Measurements from ENCODE around the gene RASSF7.
A peak's percentile ranks its signal among the peaks of the same experiment; 100 is the strongest.

Gene RASSF7

DNA sequence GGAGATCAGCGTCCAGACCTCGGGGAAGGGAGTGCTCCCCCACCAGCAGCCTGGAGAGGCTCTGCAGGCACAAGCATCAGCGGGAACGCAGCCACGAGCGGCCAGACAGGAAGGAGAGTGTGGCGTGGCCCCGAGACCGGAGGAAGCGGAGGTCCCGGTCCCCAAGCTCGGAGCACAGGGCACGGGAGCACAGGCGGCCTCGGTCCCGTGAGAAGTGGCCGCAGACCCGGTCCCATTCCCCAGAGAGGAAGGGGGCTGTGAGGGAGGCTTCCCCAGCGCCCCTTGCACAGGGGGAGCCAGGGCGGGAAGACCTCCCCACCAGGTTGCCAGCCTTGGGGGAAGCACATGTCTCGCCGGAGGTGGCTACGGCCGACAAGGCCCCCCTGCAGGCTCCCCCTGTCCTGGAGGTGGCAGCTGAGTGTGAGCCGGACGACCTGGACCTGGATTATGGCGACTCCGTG, 48.1 kb downstream of the RASSF7 start:
- in situ Hi-C loops (cut with MboI; ENCODE audit: low sequenced_read_pairs, unreplicated experiment), result no loop called here
- no peak for TF ChIP-seq CTCF (IDR thresholded peaks at IDR 0.05; ENCODE audit: borderline replicate concordance, control extremely low read depth, extremely low read depth, insufficient read depth, missing control alignments)
- DNase-seq (ENCODE audit: low spot score), result no peak

- in situ Hi-C loops (cut with MboI; ENCODE audit: low sequenced_read_pairs, unreplicated experiment), result no loop called here
- DNase-seq (ENCODE audit: low spot score), result no peak
- TF ChIP-seq CTCF (IDR thresholded peaks at IDR 0.05; ENCODE audit: borderline replicate concordance, control extremely low read depth, extremely low read depth, insufficient read depth, missing control alignments), result no peak
Measured at GRCh38 chr11:609341-609811, 48.6 kb downstream of the RASSF7 start.

DNA sequence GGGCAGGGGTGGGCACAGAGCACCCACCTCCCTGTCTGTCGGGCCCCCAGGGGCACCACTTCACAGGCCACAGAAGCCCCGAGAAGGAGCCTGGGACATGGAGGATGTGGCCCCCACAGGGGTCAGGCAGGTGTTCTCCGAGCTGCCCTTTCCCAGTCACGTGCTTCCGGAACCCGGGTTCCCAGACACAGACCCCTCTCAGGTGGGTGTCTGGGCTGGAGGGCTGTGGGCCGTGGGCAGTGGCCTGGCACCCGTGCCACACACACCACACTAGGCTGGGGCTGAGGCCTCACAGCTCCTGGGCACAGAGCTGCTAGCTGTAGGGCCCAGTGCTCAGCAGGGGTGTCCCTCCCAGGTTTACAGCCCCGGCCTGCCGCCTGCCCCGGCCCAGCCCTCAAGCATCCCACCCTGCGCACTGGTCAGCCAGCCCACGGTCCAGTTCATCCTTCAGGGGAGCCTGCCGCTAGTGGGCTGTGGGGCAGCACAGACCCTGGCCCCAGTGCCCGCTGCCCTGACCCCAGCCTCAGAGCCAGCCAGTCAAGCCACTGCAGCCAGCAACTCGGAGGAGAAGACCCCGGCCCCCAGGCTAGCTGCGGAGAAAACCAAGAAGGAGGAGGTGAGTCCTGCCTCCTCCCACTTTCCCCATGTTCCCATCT, 49.5 kb downstream of the RASSF7 start:
- in situ Hi-C loops (cut with MboI; ENCODE audit: low sequenced_read_pairs, unreplicated experiment), result no loop called here
- DNase-seq (ENCODE audit: low spot score), result no peak
- TF ChIP-seq CTCF (IDR thresholded peaks at IDR 0.05; ENCODE audit: borderline replicate concordance, control extremely low read depth, extremely low read depth, insufficient read depth, missing control alignments), result no peak

DNA sequence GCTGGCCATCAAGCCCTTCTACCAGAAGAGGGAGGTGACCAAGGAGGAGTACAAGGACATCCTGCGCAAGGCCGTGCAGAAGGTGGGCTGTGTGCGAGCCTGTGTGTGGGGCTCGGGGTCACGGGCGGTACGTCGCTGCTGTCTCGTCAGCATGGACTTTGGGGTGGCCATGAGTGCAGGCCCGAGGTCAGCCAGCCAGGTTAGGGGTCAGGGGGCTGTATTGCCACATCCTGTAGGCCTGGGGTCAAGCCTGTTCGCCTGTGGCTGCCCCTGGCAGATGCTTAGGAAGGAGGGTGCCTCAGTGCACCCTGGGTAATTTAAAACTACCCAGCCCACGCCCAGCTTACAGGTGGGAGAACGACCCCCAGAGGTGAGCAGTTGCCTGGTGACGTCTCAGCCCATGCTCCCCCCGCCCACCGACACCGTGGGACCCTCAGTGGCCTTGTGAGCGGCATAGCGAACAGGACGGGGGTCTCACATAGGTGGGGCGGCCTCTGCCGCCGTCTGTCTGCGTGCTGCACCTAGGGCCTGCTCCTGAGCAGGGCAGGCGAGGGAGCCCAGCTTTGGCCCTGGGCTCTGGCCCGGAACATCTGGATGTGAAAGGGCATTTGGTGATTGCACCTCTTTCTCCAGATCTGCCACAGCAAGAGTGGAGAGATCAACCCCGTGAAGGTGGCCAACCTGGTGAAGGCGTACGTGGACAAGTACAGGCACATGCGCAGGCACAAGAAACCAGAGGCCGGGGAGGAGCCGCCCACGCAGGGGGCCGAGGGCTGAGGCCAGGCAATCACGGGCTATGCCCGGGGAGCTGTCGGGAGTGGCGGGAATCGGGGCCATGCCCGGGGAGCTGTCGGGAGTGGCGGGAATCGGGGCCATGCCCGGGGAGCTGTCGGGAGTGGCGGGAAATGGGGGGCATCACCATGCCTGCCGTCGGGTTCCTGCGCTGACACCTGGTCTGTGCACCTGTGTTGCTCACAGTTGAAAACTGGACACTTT, 50.5 kb downstream of the RASSF7 start:
- no peak for TF ChIP-seq CTCF (IDR thresholded peaks at IDR 0.05; ENCODE audit: borderline replicate concordance, control extremely low read depth, extremely low read depth, insufficient read depth, missing control alignments)
- DNase-seq (ENCODE audit: low spot score), result no peak
- in situ Hi-C loops (cut with MboI; ENCODE audit: low sequenced_read_pairs, unreplicated experiment), result no loop called here

- TF ChIP-seq CTCF (IDR thresholded peaks at IDR 0.05; ENCODE audit: borderline replicate concordance, control extremely low read depth, extremely low read depth, insufficient read depth, missing control alignments), result peak; percentile 17
- DNase-seq (ENCODE audit: low spot score), result no peak
- in situ Hi-C loops (cut with MboI; ENCODE audit: low sequenced_read_pairs, unreplicated experiment), result no loop called here
Measured at GRCh38 chr11:612201-612960, 51.6 kb downstream of the RASSF7 start.

DNA sequence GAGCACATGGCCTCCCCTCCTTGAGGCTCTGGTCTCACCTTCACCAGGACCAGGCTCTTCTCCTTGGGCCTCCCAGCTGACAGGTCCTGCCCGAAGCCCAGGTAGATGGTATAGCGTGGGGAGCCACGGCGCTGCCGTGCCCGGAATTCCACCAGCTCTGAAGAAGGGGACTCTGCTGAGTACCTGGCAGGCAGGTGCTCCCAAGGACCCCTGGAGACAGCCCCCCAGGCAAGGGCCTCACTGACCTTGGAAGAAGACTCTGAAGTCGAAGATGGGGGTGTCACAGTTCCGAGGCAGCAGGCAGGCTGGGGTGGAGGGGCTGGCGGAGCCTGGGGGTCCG, 52.2 kb downstream of the RASSF7 start:
- in situ Hi-C loops (cut with MboI; ENCODE audit: low sequenced_read_pairs, unreplicated experiment), result no loop called here
- no peak for TF ChIP-seq CTCF (IDR thresholded peaks at IDR 0.05; ENCODE audit: borderline replicate concordance, control extremely low read depth, extremely low read depth, insufficient read depth, missing control alignments)
- DNase-seq (ENCODE audit: low spot score), result no peak

All from GM13976 (cell line).